ENCODE results near the gene HK1.

The HK1 gene

GRCh38 chr10:69361303-69361614 lies 83.0 kb downstream of the HK1 start:
- no peak overlapping the region for H3K4me3 ChIP-seq (ENCODE audit: low read depth, low read length)
- no peak for DNase-seq (ENCODE audit: low read depth)
- no peak for TF ChIP-seq CTCF (IDR thresholded peaks at IDR 0.05; ENCODE audit: low read depth, low read length, missing control alignments)

GRCh38 chr10:69362471-69362954 lies 84.2 kb downstream of the HK1 start:
- no peak for DNase-seq (ENCODE audit: low read depth)
- no peak overlapping the region for H3K4me3 ChIP-seq (ENCODE audit: low read depth, low read length)
- TF ChIP-seq CTCF (IDR thresholded peaks at IDR 0.05; ENCODE audit: low read depth, low read length, missing control alignments) = no peak

GRCh38 chr10:69363666-69364065 lies 85.4 kb downstream of the HK1 start:
- no peak overlapping the region for H3K4me3 ChIP-seq (ENCODE audit: low read depth, low read length)
- TF ChIP-seq CTCF (IDR thresholded peaks at IDR 0.05; ENCODE audit: low read depth, low read length, missing control alignments) = no peak
- no peak for DNase-seq (ENCODE audit: low read depth)

GRCh38 chr10:69364232-69364940 lies 86.1 kb downstream of the HK1 start:
- no peak overlapping the region for H3K4me3 ChIP-seq (ENCODE audit: low read depth, low read length)
- TF ChIP-seq CTCF (IDR thresholded peaks at IDR 0.05; ENCODE audit: low read depth, low read length, missing control alignments) = no peak
- DNase-seq (ENCODE audit: low read depth) = no peak

- no peak overlapping the region for H3K4me3 ChIP-seq (ENCODE audit: low read depth, low read length)
- TF ChIP-seq CTCF (IDR thresholded peaks at IDR 0.05; ENCODE audit: low read depth, low read length, missing control alignments) = no peak
- no peak for DNase-seq (ENCODE audit: low read depth)
Observed at GRCh38 chr10:69366738-69367137, 88.4 kb downstream of the HK1 start.

- TF ChIP-seq CTCF (IDR thresholded peaks at IDR 0.05; ENCODE audit: low read depth, low read length, missing control alignments) = no peak
- DNase-seq (ENCODE audit: low read depth) = no peak
- no peak overlapping the region for H3K4me3 ChIP-seq (ENCODE audit: low read depth, low read length)
Observed at GRCh38 chr10:69367469-69367868, 89.2 kb downstream of the HK1 start.

All from GM12864 (cell line).